Smooth muscle cell (in vitro differentiated cells): ENCODE results near the gene RAB3IL1. TPM values are rescaled to one million over a fixed set of nuclear protein-coding genes. Genes with fewer than 3 reads are reported as not detected.
"Not testable (repeated sequence)": the region's sequence is repeated elsewhere in the genome, so short reads cannot be mapped to it uniquely, and the experiment has no call there.

ENCODE experiments used
- DNase-seq: peaks from one replicate; lab custom pipeline; 2025; ENCODE audit not compliant: unreplicated experiment; lab: John Stamatoyannopoulos, UW
- H2AFZ ChIP-seq: fragments of 200-600 bp; sonication (generic); 2 replicates; pipeline ENCODE4 v1.6.0; 2016; ENCODE audit warnings: antibody characterized with exemption, low read depth, mild to moderate bottlenecking
- H3F3A ChIP-seq: fragments of 200-600 bp; sonication (generic); 2 replicates; pipeline ENCODE4 v1.6.0; 2017; ENCODE audit warnings: antibody characterized with exemption, low read depth
- H3K27ac ChIP-seq: fragments of 200-600 bp; sonication (generic); 2 replicates; pipeline ENCODE4 v1.5.1; 2016; ENCODE audit warnings: low read depth, mild to moderate bottlenecking
- H3K27me3 ChIP-seq: fragments of 200-600 bp; sonication (generic); 2 replicates; pipeline ENCODE4 v1.6.1; 2016; ENCODE audit warnings: low read depth, mild to moderate bottlenecking
- H3K36me3 ChIP-seq: fragments of 200-600 bp; sonication (generic); 2 replicates; pipeline ENCODE4 v1.5.1; 2016; ENCODE audit warnings: low read depth
- H3K4me1 ChIP-seq: fragments of 200-600 bp; sonication (generic); 2 replicates; pipeline ENCODE4 v1.5.1; 2016; ENCODE audit warnings: low read depth
- H3K4me2 ChIP-seq: fragments of 200-600 bp; sonication (generic); 2 replicates; pipeline ENCODE4 v1.6.0; 2016; ENCODE audit warnings: mild to moderate bottlenecking
- H3K4me3 ChIP-seq: fragments of 200-600 bp; sonication (generic); 2 replicates; pipeline ENCODE4 v1.5.1; 2016; ENCODE audit warnings: mild to moderate bottlenecking
- H3K79me2 ChIP-seq: fragments of 200-600 bp; sonication (generic); 2 replicates; pipeline ENCODE4 v1.6.0; 2016; ENCODE audit warnings: low read depth, mild to moderate bottlenecking
- H3K9ac ChIP-seq: fragments of 200-600 bp; sonication (generic); 2 replicates; pipeline ENCODE4 v1.6.0; 2016; ENCODE audit warnings: low read depth
- H3K9me3 ChIP-seq: fragments of 200-600 bp; sonication (generic); replicated peaks from 2 replicates; pipeline ENCODE4 v1.5.1; 2016; ENCODE audit warnings: low read depth
- H4K20me1 ChIP-seq: fragments of 200-600 bp; sonication (generic); 2 replicates; pipeline ENCODE4 v1.6.0; 2016; ENCODE audit warnings: low read depth
- WGBS: methylation state at CpG from one replicate; pipeline ENCODE4 v1.1.7; 2016; ENCODE audit warnings: low lambda C conversion rate; 5-methylcytosine and 5-hydroxymethylcytosine counted together
- polyA plus RNA-seq: library from polyadenylated mRNA; unstranded; fragments of >200 nt; fragmentation: Nextera tagmentation; extraction: Ambion mirVana; gene quantifications from 2 replicates; pipeline ENCODE4 v1.2.1, GENCODE V29; 2016
- total RNA-seq: library from RNA; depleted of rRNA; stranded (reverse); fragments of >200 nt; gene quantifications from 2 replicates; pipeline ENCODE4 v1.2.3, GENCODE V29; 2014
- TF ChIP-seq, protein P1 (sequence below): fragments of 200-600 bp; sonication (generic); IDR thresholded peaks from 2 replicates; pipeline ENCODE4 v1.5.1; 2017; ENCODE audit warnings: borderline replicate concordance, mild to moderate bottlenecking, antibody characterized with exemption; ENCODE audit not compliant: insufficient read depth, poor library complexity, severe bottlenecking

Gene RAB3IL1, protein sequence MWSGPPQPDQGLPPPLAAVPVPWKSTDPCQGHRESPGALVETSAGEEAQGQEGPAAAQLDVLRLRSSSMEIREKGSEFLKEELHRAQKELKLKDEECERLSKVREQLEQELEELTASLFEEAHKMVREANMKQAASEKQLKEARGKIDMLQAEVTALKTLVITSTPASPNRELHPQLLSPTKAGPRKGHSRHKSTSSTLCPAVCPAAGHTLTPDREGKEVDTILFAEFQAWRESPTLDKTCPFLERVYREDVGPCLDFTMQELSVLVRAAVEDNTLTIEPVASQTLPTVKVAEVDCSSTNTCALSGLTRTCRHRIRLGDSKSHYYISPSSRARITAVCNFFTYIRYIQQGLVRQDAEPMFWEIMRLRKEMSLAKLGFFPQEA
- total RNA-seq (4.8 and 4.9 TPM in 2 replicates), polyA plus RNA-seq (9.8 and 11.6 TPM in 2 replicates)

DNA sequence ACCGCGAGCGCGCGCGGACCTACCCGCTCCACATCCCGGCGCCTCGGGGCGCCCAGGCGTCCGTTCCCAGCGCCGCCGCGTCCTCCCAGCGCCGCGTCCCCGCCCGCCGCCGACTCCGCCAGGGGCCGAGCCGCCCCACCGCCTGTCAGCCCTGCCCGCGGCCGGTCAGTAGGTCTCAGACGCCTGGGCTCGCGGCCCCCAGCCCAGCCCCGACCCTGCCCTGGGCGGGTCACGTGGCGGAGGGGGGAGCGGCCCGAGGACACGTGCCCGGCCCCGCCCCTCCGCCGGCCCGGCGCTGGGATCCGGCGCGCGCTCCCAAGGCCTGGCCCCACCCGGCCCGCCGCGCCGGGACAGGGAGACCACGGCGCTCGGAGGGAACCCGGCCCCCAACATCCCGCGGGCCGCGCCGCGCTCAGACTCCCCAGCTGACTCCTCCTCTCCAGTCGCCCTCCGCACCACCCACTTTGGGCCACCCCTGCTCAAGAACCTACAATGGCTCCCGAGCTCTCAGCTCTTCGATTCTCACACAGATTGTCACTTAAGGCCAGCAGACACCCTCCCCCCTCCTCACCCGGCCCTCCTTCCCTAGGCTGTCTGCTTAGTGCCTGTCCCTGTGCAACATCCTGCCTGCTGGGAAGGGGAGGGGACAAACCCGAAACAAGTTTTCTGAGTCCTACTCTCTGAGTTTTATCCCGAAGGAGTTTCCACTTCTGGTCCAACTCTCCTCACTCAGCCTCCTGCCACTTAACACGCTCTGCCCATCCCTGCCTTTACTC, at the start of gene RAB3IL1:
TSS of gene RAB3IL1 (minus strand) at position 233 of the 776 bp plus-strand sequence. CDS start at position 34, 199 bp downstream.
- Histone ChIP-seq H3K4me2 (peak within 1 kb of the TSS; percentile 97), H2AFZ (peak within 1 kb of the TSS; percentile 62), H3K36me3 (no peaks in the 10 kb centered on the region), H3F3A (no peaks in the 10 kb centered on the region), H3K9ac (peak within 1 kb of the TSS; percentile 47), H3K27ac (no peak within 1 kb of the TSS), H3K4me1 (no peaks in the 10 kb centered on the region), H3K79me2 (no peaks in the 10 kb centered on the region), H4K20me1 (peaks cover 5% of the 10 kb centered on the region), H3K27me3 (no peaks in the 10 kb centered on the region), H3K4me3 (peak within 1 kb of the TSS; percentile 67), H3K9me3 (no peaks in the 10 kb centered on the region)
- 2% methylated on average over 67 of the region's 74 CpGs for WGBS
- TF ChIP-seq, protein P1, sequence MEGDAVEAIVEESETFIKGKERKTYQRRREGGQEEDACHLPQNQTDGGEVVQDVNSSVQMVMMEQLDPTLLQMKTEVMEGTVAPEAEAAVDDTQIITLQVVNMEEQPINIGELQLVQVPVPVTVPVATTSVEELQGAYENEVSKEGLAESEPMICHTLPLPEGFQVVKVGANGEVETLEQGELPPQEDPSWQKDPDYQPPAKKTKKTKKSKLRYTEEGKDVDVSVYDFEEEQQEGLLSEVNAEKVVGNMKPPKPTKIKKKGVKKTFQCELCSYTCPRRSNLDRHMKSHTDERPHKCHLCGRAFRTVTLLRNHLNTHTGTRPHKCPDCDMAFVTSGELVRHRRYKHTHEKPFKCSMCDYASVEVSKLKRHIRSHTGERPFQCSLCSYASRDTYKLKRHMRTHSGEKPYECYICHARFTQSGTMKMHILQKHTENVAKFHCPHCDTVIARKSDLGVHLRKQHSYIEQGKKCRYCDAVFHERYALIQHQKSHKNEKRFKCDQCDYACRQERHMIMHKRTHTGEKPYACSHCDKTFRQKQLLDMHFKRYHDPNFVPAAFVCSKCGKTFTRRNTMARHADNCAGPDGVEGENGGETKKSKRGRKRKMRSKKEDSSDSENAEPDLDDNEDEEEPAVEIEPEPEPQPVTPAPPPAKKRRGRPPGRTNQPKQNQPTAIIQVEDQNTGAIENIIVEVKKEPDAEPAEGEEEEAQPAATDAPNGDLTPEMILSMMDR, result no peak
- peak; percentile 33 for DNase-seq

DNA sequence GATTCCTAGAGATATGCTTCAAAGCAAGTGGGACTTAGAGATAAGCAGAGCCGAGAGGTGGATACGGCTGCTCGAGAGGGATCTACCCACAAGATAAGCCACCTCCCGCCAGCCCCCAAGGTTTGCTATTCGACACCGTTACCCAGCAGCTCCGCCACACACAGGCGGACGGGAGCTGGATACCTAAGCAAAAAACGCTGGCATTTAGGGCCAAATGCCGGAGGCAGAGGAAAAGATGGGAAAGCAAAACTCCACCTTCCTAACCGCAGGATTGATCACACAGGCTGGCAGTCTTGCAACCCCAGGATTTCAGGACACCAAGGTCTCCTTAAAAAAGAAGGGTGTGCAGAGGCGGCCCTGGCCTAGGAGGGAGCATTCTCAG, 49.4 kb upstream of the RAB3IL1 start:
- Histone ChIP-seq H3K9ac (peak overlapping the region; percentile 87), H3K9me3 (no peaks in the 10 kb centered on the region), H3K4me3 (peak overlapping the region; percentile 93), H3K27me3 (no peaks in the 10 kb centered on the region), H3K4me2 (peak overlapping the region; percentile 87), H3K79me2 (peaks cover 27% of the 10 kb centered on the region), H3K36me3 (no peaks in the 10 kb centered on the region), H2AFZ (no peak overlapping the region), H3K27ac (peak overlapping the region; percentile 97), H4K20me1 (peaks cover 54% of the 10 kb centered on the region), H3K4me1 (peaks cover 37% of the 10 kb centered on the region), H3F3A (peaks cover 46% of the 10 kb centered on the region)
- 2% methylated on average over 13 of the region's 13 CpGs for WGBS
- DNase-seq, result no peak
- TF ChIP-seq, protein P1, result no peak

DNA sequence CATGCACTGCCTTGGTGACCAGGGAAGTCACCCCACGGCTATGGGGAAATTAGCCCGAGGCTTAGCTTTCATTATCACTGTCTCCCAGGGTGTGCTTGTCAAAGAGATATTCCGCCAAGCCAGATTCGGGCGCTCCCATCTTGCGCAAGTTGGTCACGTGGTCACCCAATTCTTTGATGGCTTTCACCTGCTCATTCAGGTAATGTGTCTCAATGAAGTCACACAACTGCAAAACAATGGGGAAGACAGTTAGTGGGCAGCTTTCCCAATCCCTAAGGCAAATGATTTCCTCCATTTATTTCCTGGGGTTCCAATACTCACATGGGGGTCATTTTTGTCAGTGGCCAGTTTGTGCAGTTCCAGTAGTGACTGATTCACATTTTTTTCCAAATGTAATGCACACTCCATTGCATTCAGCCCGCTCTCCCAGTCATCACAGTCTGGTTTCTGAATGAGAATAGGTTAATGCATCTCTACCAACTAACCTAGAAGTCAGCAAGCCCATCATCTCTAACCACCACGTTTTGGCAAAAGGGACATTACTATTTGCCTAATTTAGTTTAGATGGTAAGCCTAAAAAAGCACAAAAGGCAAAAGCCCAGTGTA, 47.4 kb upstream of the RAB3IL1 start:
- WGBS, result 79% methylated on average over 9 of the region's 9 CpGs
- Histone ChIP-seq H3K27ac (peak overlapping the region; percentile 97), H3K79me2 (peaks cover 27% of the 10 kb centered on the region), H4K20me1 (peaks cover 59% of the 10 kb centered on the region), H3K4me2 (peak overlapping the region; percentile 87), H3K4me3 (peak overlapping the region; percentile 93), H3F3A (peaks cover 35% of the 10 kb centered on the region), H3K4me1 (peaks cover 24% of the 10 kb centered on the region)
- H3K9me3 ChIP-seq, H2AFZ ChIP-seq, DNase-seq, H3K27me3 ChIP-seq, H3K36me3 ChIP-seq, H3K9ac ChIP-seq: not testable (repeated sequence)
